MCF 10A (cell line): Measurements from ENCODE around the gene IER2. TPM values are rescaled to one million over a fixed set of nuclear protein-coding genes. Genes with fewer than 3 reads are reported as not detected.
A peak's percentile ranks its signal among the peaks of the same experiment; 100 is the strongest.

Source experiments
- BruUV-seq: library from RNA; stranded (reverse); fragments of 400-500 nt; replicated peaks from 2 replicates; lab custom pipeline; 2021; lab: Mats Ljungman, UMichigan
- CTCF ChIA-PET: fragments of 300-600 bp; sonication (Branson Sonifier 250); formaldehyde crosslinking; extraction: SDS; loops from one replicate; lab custom pipeline; 2021; ENCODE audit warnings: antibody characterized with exemption, inconsistent platforms; lab: Yijun Ruan, JAX
- POLR2A ChIA-PET: fragments of 300-600, 350-650 bp; sonication (Branson Sonifier 250); formaldehyde crosslinking; extraction: SDS; loops from one replicate; lab custom pipeline; 2020; ENCODE audit warnings: antibody characterized with exemption, inconsistent platforms; lab: Yijun Ruan, JAX
- DNase-seq: peaks from one replicate; pipeline ENCODE4 v3.0.0-alpha.2; 2018; ENCODE audit not compliant: unreplicated experiment
- H3K27ac Mint-ChIP-seq: one replicate; pipeline ENCODE4 v1.8.0; 2022; ENCODE audit warnings: mild to moderate bottlenecking, low read depth, mixed read lengths; ENCODE audit not compliant: unreplicated experiment
- H3K27me3 Mint-ChIP-seq: one replicate; pipeline ENCODE4 v1.8.0; 2022; ENCODE audit warnings: mixed read lengths; ENCODE audit not compliant: insufficient read depth, unreplicated experiment
- H3K36me3 Mint-ChIP-seq: one replicate; pipeline ENCODE4 v1.8.0; 2022; ENCODE audit warnings: mild to moderate bottlenecking, moderate library complexity, mixed read lengths; ENCODE audit not compliant: insufficient read depth, unreplicated experiment
- H3K4me1 Mint-ChIP-seq: one replicate; pipeline ENCODE4 v1.8.0; 2022; ENCODE audit warnings: mixed read lengths; ENCODE audit not compliant: insufficient read depth, unreplicated experiment
- H3K4me3 Mint-ChIP-seq: one replicate; pipeline ENCODE4 v1.8.0; 2022; ENCODE audit warnings: mild to moderate bottlenecking, moderate library complexity, mixed read lengths; ENCODE audit not compliant: unreplicated experiment
- H3K9me3 Mint-ChIP-seq: one replicate; pipeline ENCODE4 v1.8.0; 2022; ENCODE audit warnings: mixed read lengths; ENCODE audit not compliant: unreplicated experiment
- CTCF ChIP-seq: fragments of 200-600 bp; IDR thresholded peaks from one replicate; pipeline ENCODE4 v1.8.0; 2022; ENCODE audit warnings: antibody characterized with exemption, mild to moderate bottlenecking; ENCODE audit not compliant: unreplicated experiment
- intact Hi-C: fragments of 100-400 bp; cut with micrococcal nuclease; formaldehyde crosslinking; loops from 2 replicates; pipeline ENCODE4 v1.14.1; 2022
- total RNA-seq: library from RNA; stranded (reverse); gene quantifications from 2 replicates; pipeline ENCODE4 v1.2.3, GENCODE V29; 2022

IER2 gene
- total RNA-seq, 1 experiment from 2014 or later = 92.3 TPM

GRCh38 chr19:13117176-13117771 lies 32.9 kb upstream of the IER2 start:
- H3K4me1 Mint-ChIP-seq = peaks cover 29% of the 10 kb centered on the region
- H3K27ac Mint-ChIP-seq = peak overlapping the region; percentile 98
- peaks cover 20% of the 10 kb centered on the region for H3K36me3 Mint-ChIP-seq
- no peak for TF ChIP-seq CTCF
- ChIA-PET CTCF (interaction anchor here (0.5 to 0.9 kb wide), 2 partner anchors 11 to 148 kb away, joined by 3 read pairs; no protein-coding TSS in a partner anchor), POLR2A (interaction anchor here (0.6 to 5.8 kb wide), 14 partner anchors 19 to 614 kb away, joined by 3 to 61 read pairs (median 5); partner anchors contain the start of genes IER2 and STX10)
- no peaks in the 10 kb centered on the region for H3K27me3 Mint-ChIP-seq
- no TSS peak for BruUV-seq
- no peak for DNase-seq
- intact Hi-C loops = loop anchor here (5.0 kb wide), 2 partner anchors 50 to 630 kb away; a partner anchor contains a TSS
- peak overlapping the region; percentile 98 for H3K4me3 Mint-ChIP-seq
- no peaks in the 10 kb centered on the region for H3K9me3 Mint-ChIP-seq

GRCh38 chr19:13117772-13118423 lies 32.3 kb upstream of the IER2 start, which contains the start of gene NACC1:
NACC1 (plus strand) TSS chr19:13118264; CDS start chr19:13135208, 16,944 bp downstream.
- TF ChIP-seq CTCF = no peak
- BruUV-seq = no TSS peak
- Mint-ChIP-seq H3K9me3 (no peaks in the 10 kb centered on the region), H3K36me3 (peaks cover 17% of the 10 kb centered on the region), H3K4me3 (peak within 1 kb of the TSS; percentile 98), H3K27ac (peak within 1 kb of the TSS; percentile 98), H3K27me3 (no peaks in the 10 kb centered on the region), H3K4me1 (peaks cover 30% of the 10 kb centered on the region)
- ChIA-PET POLR2A (interaction anchor here (0.5 to 5.8 kb wide), 16 partner anchors 19 to 613 kb away, joined by 3 to 61 read pairs (median 4); partner anchors contain the start of genes IER2 and STX10), CTCF (interaction anchor here (0.5 to 0.9 kb wide), 3 partner anchors 11 to 147 kb away, joined by 3 read pairs; no protein-coding TSS in a partner anchor)
- intact Hi-C loops = loop anchor here (2.0 to 5.0 kb wide), 3 partner anchors 33 to 629 kb away; partner anchors contain the start of genes IER2 and STX10
- peak; percentile 90 for DNase-seq

- DNase-seq = peak; percentile 55
- no peaks in the 10 kb centered on the region for H3K9me3 Mint-ChIP-seq
- H3K4me3 Mint-ChIP-seq = peak overlapping the region; percentile 74
- BruUV-seq = no TSS peak
- POLR2A ChIA-PET = interaction anchor here (0.5 to 5.8 kb wide), 13 partner anchors 25 to 330 kb away, joined by 3 to 61 read pairs (median 6); partner anchors contain the start of genes IER2 and STX10
- H3K4me1 Mint-ChIP-seq = peaks cover 30% of the 10 kb centered on the region
- TF ChIP-seq CTCF = no peak
- CTCF ChIA-PET = interaction anchor here (0.8 to 1.2 kb wide), 3 partner anchors 10 to 135 kb away, joined by 3 read pairs; no protein-coding TSS in a partner anchor
- intact Hi-C loops = loop anchor here (2.0 to 5.0 kb wide), 3 partner anchors 32 to 629 kb away; partner anchors contain the start of genes IER2 and STX10
- H3K27ac Mint-ChIP-seq = peak overlapping the region; percentile 86
- peaks cover 17% of the 10 kb centered on the region for H3K36me3 Mint-ChIP-seq
- H3K27me3 Mint-ChIP-seq = no peaks in the 10 kb centered on the region
Measured at GRCh38 chr19:13118424-13119193, 31.6 kb upstream of the IER2 start.
